Measurements from ENCODE around the gene MAPT.

The MAPT gene

GRCh38 chr17:45973099-45973780 lies 78.9 kb downstream of the MAPT start:
- DNase-seq (ENCODE audit: low read depth in 2 of 2) = no peak

- DNase-seq (ENCODE audit: low read depth in 2 of 2) = no peak
These were observed 79.8 kb downstream of the MAPT start for GRCh38 chr17:45973946-45974859.

- no peak for DNase-seq (ENCODE audit: low read depth in 2 of 2)
These were observed 80.7 kb downstream of the MAPT start for GRCh38 chr17:45974916-45975630.

GRCh38 chr17:45975640-45976295 lies 81.4 kb downstream of the MAPT start:
- no peak for DNase-seq (ENCODE audit: low read depth in 2 of 2)

- DNase-seq (ENCODE audit: low read depth in 2 of 2) = no peak
These were observed 82.0 kb downstream of the MAPT start for GRCh38 chr17:45976391-45976754.

- DNase-seq (ENCODE audit: low read depth in 2 of 2) = no peak
These were observed 82.6 kb downstream of the MAPT start for GRCh38 chr17:45976755-45977505.

- DNase-seq (ENCODE audit: low read depth in 2 of 2) = no peak
These were observed 83.1 kb downstream of the MAPT start for GRCh38 chr17:45977506-45977824.

- no peak for DNase-seq (ENCODE audit: low read depth in 2 of 2)
These were observed 83.7 kb downstream of the MAPT start for GRCh38 chr17:45977976-45978626.

- no peak for DNase-seq (ENCODE audit: low read depth in 2 of 2)
These were observed 84.8 kb downstream of the MAPT start for GRCh38 chr17:45979137-45979536.

- no peak for DNase-seq (ENCODE audit: low read depth in 2 of 2)
These were observed 86.5 kb downstream of the MAPT start for GRCh38 chr17:45980855-45981254.

GRCh38 chr17:45981306-45981705 lies 87.0 kb downstream of the MAPT start:
- DNase-seq (ENCODE audit: low read depth in 2 of 2) = no peak

- no peak for DNase-seq (ENCODE audit: low read depth in 2 of 2)
These were observed 88.6 kb downstream of the MAPT start for GRCh38 chr17:45982791-45983613.

GRCh38 chr17:45983614-45984310 lies 89.4 kb downstream of the MAPT start:
- DNase-seq (ENCODE audit: low read depth in 2 of 2) = no peak

- no peak for DNase-seq (ENCODE audit: low read depth in 2 of 2)
These were observed 90.0 kb downstream of the MAPT start for GRCh38 chr17:45984368-45984767.

GRCh38 chr17:45985447-45985846 lies 91.1 kb downstream of the MAPT start:
- no peak for DNase-seq (ENCODE audit: low read depth in 2 of 2)

GRCh38 chr17:45986056-45986455 lies 91.7 kb downstream of the MAPT start:
- DNase-seq (ENCODE audit: low read depth in 2 of 2) = no peak

- no peak for DNase-seq (ENCODE audit: low read depth in 2 of 2)
These were observed 93.4 kb downstream of the MAPT start for GRCh38 chr17:45987706-45988105.

- no peak for DNase-seq (ENCODE audit: low read depth in 2 of 2)
These were observed 95.4 kb downstream of the MAPT start for GRCh38 chr17:45989759-45990158.

- no peak for DNase-seq (ENCODE audit: low read depth in 2 of 2)
These were observed 96.5 kb downstream of the MAPT start for GRCh38 chr17:45990886-45991285.
